Liver (tissue), 3 donors: ENCODE measurements around the gene DUSP3.

Experiments used
- CTCF ChIP-seq: fragments of 150-350 bp; IDR thresholded peaks from 2 replicates; pipeline ENCODE4 v1.5.1; 2017; ENCODE audit warnings: improper control_type of control experiment, low read depth, low read length; ENCODE audit not compliant: missing input control
- MAX ChIP-seq: IDR thresholded peaks from 2 replicates; pipeline ENCODE4 v1.6.1; 2016; ENCODE audit warnings: antibody characterized with exemption
- TAF1 ChIP-seq: conservative IDR thresholded peaks from 2 replicates; pipeline ENCODE4 v1.6.1; 2016; ENCODE audit warnings: antibody characterized with exemption, mild to moderate bottlenecking
- donor health status: healthy.
- donor health status: healthy.

GRCh38 chr17:43718544-43718943 lies 60.2 kb downstream of the DUSP3 start:
- TF ChIP-seq CTCF, result no peak
- TF ChIP-seq TAF1, result no peak
- TF ChIP-seq MAX, result no peak
